ENCODE measurements around the gene MOB3B. TPM values are rescaled to one million over a fixed set of nuclear protein-coding genes. Genes with fewer than 3 reads are reported as not detected.

MOB3B gene
- polyA plus RNA-seq, 1 of the 3 experiments (the other 2 are of a cell fraction): 0.90 TPM

GRCh38 chr9:27400334-27400880, 129.2 kb downstream of the MOB3B start:
- ChIA-PET POLR2A (no interaction called here), CTCF (interaction anchor here (2.4 kb wide), 1 partner anchor 12 kb away, joined by 7 read pairs; no protein-coding TSS in a partner anchor)
- 88% methylated on average over 3 of the region's 3 CpGs for WGBS (ENCODE audit: low lambda C conversion rate)
- no peaks in the 10 kb centered on the region for H3K36me3 ChIP-seq (replicated peaks in 1 of 2; ENCODE audit: control insufficient read depth in 1 of 2, insufficient read depth in 2 of 2, low read length in 1 of 2)
- H3K4me2 ChIP-seq: no peak overlapping the region
- no peak for DNase-seq
- TF ChIP-seq GABPA (IDR thresholded peaks at IDR 0.05; ENCODE audit: low read depth): no peak
- TF ChIP-seq SIN3A (IDR thresholded peaks at IDR 0.05; ENCODE audit: borderline replicate concordance, low read depth, low read length): no peak
- TF ChIP-seq NFIC (IDR thresholded peaks at IDR 0.05; ENCODE audit: borderline replicate concordance): no peak
- TF ChIP-seq CTCF (IDR thresholded peaks at IDR 0.05): no peak
- no peak for TF ChIP-seq REST (IDR thresholded peaks at IDR 0.05; ENCODE audit: low read depth, low read length)
- TF ChIP-seq NRF1 (IDR thresholded peaks at IDR 0.05; ENCODE audit: low read depth, low read length): no peak
- TF ChIP-seq JUND (IDR thresholded peaks at IDR 0.05): no peak
- TF ChIP-seq ELF1 (IDR thresholded peaks at IDR 0.05): no peak
- TF ChIP-seq MEF2A (IDR thresholded peaks at IDR 0.05; ENCODE audit: borderline replicate concordance, low read depth): no peak
- no peak for TF ChIP-seq TEAD4 (IDR thresholded peaks at IDR 0.05; ENCODE audit: borderline replicate concordance, insufficient read depth)
- TF ChIP-seq EZH2phosphoT487 (IDR thresholded peaks at IDR 0.05; ENCODE audit: borderline replicate concordance, low read depth): no peak
- TF ChIP-seq RCOR1 (IDR thresholded peaks at IDR 0.05; ENCODE audit: low read length): no peak
- TF ChIP-seq FOXJ3 (CRISPR knock-in tag; IDR thresholded peaks at IDR 0.05): no peak
- TF ChIP-seq USF1 (IDR thresholded peaks at IDR 0.05; ENCODE audit: borderline replicate concordance, low read depth): no peak
- no peak for TF ChIP-seq TAF1 (IDR thresholded peaks at IDR 0.05; ENCODE audit: borderline replicate concordance, low read depth, low read length)
- no peaks in the 10 kb centered on the region for H3K27me3 ChIP-seq (ENCODE audit: insufficient read depth)
- no peaks in the 10 kb centered on the region for H3K79me2 ChIP-seq (ENCODE audit: insufficient read depth)
- no peak overlapping the region for H3K9ac ChIP-seq
- no peak overlapping the region for H3K27ac ChIP-seq (ENCODE audit: low read depth in 2 of 2, low read length in 1 of 2)
- no peak overlapping the region for H2AFZ ChIP-seq (ENCODE audit: low read depth)
- no peaks in the 10 kb centered on the region for H4K20me1 ChIP-seq (ENCODE audit: insufficient read depth)
- H3K4me1 ChIP-seq (ENCODE audit: control insufficient read depth in 1 of 2, insufficient read depth in 2 of 2, low read depth in 1 of 2, low read length in 1 of 2): peaks cover 0 to 6% of the 10 kb centered on the region in 2 experiments; a peak in 1 of 4 replicates
- H3F3A ChIP-seq (replicated peaks; ENCODE audit: insufficient read depth): no peaks in the 10 kb centered on the region
- H3K4me3 ChIP-seq (ENCODE audit: low read depth in 2 of 2, low read length in 1 of 2): no peak overlapping the region
- no peaks in the 10 kb centered on the region for H3K9me3 ChIP-seq
- H3K9me2 ChIP-seq: no peaks in the 10 kb centered on the region
